Mucosa of stomach (tissue), 1 donor: Measurements from ENCODE around the gene IDH3A.

ENCODE experiments used
- H3K27me3 ChIP-seq: one replicate; pipeline ENCODE4 v1.7.0; 2013; ENCODE audit warnings: mild to moderate bottlenecking, low read length; ENCODE audit not compliant: control insufficient read depth, insufficient read depth
- H3K36me3 ChIP-seq: one replicate; pipeline ENCODE4 v1.7.0; 2013; ENCODE audit warnings: low read length; ENCODE audit not compliant: control insufficient read depth, insufficient read depth
- H3K4me1 ChIP-seq: one replicate; pipeline ENCODE4 v1.7.0; 2013; ENCODE audit warnings: mild to moderate bottlenecking, low read length; ENCODE audit not compliant: control insufficient read depth, insufficient read depth
- H3K4me3 ChIP-seq: one replicate; pipeline ENCODE4 v1.7.0; 2013; ENCODE audit warnings: low read length
- H3K9ac ChIP-seq: one replicate; pipeline ENCODE4 v1.7.0; 2013; ENCODE audit warnings: mild to moderate bottlenecking, low read length, moderate library complexity
- H3K9me3 ChIP-seq: one replicate; pipeline ENCODE4 v1.7.0; 2013; ENCODE audit warnings: mild to moderate bottlenecking, low read length, moderate library complexity; ENCODE audit not compliant: control insufficient read depth
- donor health status: Pancreatic carcinoma.

Gene IDH3A

DNA sequence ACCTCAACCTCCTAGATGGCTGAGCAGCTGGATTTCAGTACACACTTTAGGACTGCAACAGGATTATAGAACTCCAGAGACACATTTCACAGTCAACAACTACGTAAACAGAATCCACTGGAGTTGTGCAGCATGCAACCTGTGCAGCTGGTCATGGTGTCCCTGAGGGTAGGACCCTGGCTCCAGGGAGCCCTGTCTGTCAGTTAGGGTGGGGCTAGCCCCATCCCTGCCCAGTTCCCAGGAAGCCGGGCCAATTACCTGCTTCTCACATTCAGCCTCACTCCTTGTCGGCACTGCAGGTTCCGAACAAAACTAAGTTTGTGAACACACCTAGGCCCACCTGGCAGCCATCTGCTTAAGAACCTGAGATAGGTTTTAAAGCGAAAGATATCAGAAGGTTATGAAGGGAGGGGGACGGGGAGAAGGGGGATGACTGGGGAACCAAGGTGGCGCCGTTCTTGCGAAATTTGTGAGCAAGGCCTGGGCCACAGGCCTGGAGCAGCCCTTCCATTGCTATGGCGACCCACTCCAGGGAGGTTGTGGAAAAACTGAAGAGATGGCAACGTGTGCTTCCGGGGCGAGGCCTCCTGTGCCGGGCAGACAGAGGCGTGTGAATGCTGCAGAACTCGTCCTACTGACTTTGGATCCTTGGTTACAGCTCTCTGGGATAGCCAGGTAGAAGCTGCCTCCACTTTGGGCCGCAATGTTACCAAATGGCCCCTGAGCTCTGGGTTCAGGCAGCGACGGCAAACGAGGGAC is 59.9 kb downstream of the IDH3A start:
- Histone ChIP-seq H3K9me3 (no peaks in the 10 kb centered on the region), H3K4me3 (no peak overlapping the region), H3K4me1 (peaks cover 51% of the 10 kb centered on the region), H3K27me3 (peaks cover 3% of the 10 kb centered on the region), H3K36me3 (no peaks in the 10 kb centered on the region), H3K9ac (no peak overlapping the region)

DNA sequence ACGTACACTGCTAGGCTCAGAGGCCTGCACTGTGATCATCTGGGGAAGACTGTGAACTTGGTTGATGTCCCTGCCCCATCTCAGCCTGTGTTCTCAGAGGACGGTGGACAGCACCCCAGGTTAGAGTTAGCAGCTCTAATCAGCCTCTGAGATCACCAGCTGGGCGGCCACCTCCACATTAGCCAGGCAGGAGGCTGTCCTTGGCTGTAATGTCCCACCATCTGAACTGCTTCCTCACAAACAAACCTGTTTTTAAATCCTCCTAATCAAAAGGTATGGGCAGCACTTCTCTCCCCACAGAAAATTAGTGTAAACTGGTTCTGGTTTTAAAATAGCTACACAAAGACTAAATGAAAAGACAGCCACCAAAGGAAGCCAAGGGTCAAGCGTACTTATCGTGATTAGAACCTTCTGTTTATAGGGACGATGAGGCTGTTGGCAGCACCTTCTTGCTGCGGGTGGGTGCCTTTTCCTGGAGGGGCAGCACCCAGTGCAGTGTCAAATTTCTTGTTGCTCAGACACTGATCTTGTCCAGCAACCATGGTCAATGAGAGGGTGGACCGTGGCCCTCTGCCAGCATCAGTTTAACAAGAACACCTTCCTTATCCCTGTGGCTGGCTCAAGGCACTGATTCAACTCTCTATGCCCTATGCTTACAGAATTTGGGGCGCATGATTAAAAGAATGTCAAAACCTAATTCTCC is 60.6 kb downstream of the IDH3A start:
- peaks cover 49% of the 10 kb centered on the region for H3K4me1 ChIP-seq
- H3K9me3 ChIP-seq: no peaks in the 10 kb centered on the region
- no peaks in the 10 kb centered on the region for H3K36me3 ChIP-seq
- H3K27me3 ChIP-seq: peaks cover 3% of the 10 kb centered on the region
- H3K4me3 ChIP-seq: no peak overlapping the region
- no peak overlapping the region for H3K9ac ChIP-seq

DNA sequence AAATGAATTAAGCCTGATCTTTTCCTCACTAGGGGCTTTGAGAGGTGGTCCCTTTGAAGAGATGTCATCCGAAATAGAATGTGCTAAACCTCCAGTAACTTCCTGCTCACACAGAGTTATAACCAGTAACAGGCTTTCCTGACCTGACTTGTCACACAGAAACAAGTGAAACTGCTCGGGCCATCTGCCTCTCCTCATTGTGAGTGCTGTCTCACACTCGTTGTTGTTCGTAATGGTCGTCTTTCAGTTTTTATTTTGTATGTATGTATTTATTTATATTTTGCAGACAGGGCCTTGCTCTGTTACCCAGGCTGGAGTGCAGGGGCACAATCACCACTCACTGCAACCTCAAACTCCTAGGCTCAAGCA is 61.2 kb downstream of the IDH3A start:
- no peaks in the 10 kb centered on the region for H3K36me3 ChIP-seq
- H3K9ac ChIP-seq: no peak overlapping the region
- no peaks in the 10 kb centered on the region for H3K9me3 ChIP-seq
- H3K4me1 ChIP-seq: peaks cover 46% of the 10 kb centered on the region
- H3K27me3 ChIP-seq: peaks cover 3% of the 10 kb centered on the region
- no peak overlapping the region for H3K4me3 ChIP-seq

DNA sequence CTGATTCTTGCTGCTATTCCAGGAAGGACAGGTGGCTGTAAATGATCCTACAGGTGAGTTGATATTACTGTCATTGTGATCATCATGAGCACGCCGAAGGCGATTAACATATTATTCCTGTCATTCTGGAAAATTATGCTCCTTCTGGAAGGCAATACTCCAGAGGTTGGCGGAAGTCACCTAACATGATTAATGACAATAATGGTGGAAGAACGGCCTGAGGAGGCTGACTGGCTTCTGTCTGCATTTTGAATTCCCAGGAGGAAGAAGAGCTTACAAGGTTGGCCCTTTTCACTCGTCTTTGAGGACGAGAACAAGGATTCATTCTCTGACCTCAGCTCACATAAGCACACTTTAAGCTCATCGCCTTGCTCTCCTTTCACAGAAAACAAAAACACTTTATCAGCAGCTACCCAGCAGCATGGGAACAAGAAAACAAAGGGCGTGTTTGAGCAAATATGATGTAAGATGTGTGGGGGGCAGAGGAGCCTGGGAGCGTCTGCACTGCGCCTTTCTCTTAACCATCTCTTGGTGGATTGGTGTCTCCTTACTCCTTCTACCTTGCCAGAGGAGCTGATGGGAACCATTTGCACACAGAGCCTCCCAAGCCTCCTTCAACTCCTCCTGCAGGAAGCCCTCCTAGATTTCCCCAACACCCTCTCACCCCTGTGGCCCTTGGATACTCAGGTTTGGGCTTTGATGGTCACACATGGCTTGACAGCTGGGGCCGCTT is 62.2 kb downstream of the IDH3A start:
- no peak overlapping the region for H3K9ac ChIP-seq
- peaks cover 3% of the 10 kb centered on the region for H3K27me3 ChIP-seq
- peaks cover 53% of the 10 kb centered on the region for H3K4me1 ChIP-seq
- H3K4me3 ChIP-seq: no peak overlapping the region
- no peaks in the 10 kb centered on the region for H3K36me3 ChIP-seq
- H3K9me3 ChIP-seq: no peaks in the 10 kb centered on the region

DNA sequence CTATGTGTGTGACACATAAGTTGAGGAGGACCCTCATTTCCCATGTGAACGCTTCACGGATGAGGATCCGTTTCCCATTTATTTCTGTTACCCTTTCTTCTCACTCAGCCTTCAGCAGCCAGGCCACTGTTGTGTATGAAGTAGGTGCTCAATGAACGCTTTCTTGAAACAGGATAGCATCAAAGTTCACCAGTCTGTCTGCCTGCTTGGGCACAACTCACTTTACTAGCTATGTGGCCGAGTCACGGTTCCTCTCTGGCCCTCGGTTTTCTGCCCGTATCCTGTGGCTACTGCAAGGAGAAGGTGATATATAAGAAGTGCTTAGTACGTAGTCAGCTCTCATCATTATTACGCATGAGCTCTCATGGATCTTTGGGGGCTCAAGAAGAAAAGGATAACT is 62.8 kb downstream of the IDH3A start:
- no peaks in the 10 kb centered on the region for H3K9me3 ChIP-seq
- peaks cover 3% of the 10 kb centered on the region for H3K27me3 ChIP-seq
- H3K9ac ChIP-seq: no peak overlapping the region
- H3K36me3 ChIP-seq: no peaks in the 10 kb centered on the region
- H3K4me1 ChIP-seq: peaks cover 60% of the 10 kb centered on the region
- no peak overlapping the region for H3K4me3 ChIP-seq

DNA sequence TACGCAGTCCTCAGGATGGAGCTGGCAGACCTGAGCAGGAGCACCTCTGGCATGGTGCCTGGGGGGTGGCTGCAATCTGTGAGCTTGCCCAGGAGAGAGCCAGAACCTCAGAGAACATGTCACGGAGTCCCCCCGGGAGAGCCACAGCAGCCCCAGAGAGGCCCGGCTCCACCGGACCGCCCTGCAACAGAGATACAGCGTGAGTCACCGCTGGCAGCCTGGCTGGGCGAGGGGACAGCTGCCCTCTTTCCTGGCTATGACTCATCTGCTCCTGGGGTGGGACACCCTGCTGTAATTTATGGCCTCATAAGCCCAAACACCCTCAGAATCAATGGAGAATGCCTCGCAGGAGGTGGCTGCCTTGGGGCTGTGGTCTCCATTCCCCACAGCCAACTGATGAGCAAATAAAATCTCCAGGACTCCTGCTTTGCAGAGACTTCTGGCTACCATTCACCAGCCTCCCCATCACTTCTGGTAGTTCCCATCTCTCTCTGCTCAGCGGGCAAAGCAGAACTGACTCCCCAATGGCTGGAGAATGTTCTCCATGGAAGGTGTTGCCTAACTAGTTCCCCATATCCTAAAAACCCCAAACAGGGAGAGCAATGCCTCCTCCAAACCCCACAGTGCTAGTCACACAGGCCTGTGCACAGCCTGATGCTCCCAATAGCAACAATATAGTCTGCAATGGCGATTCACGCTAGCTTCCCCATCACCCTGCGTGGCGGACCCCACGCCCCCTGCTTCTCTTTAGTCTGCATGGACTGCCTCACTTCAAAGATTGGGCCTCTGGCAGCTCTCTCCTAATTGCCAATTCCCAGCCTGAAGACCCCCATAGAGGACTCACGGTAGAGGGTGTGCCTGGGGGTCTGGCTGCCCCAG is 63.6 kb downstream of the IDH3A start:
- H3K4me3 ChIP-seq: no peak overlapping the region
- H3K27me3 ChIP-seq: peaks cover 3% of the 10 kb centered on the region
- H3K36me3 ChIP-seq: no peaks in the 10 kb centered on the region
- H3K4me1 ChIP-seq: peaks cover 64% of the 10 kb centered on the region
- H3K9ac ChIP-seq: peak overlapping the region; percentile 0
- H3K9me3 ChIP-seq: no peaks in the 10 kb centered on the region

DNA sequence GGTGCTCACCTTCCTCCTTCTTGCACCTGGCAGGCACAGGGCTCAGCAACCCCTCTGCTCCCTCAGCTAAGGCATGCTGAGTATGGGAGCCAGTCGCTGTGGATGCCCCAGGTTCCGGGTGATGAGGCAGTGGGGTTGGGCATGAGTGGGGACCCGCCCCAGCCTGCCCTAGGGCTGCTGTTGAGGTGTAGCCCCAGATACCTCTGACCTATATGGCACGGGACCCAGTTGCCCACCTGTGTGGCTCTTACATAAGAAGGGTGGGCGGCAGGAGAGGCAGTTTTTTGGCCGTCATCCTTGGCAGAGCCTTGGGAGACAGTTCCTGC is 64.2 kb downstream of the IDH3A start:
- H3K4me3 ChIP-seq: no peak overlapping the region
- no peak overlapping the region for H3K9ac ChIP-seq
- H3K9me3 ChIP-seq: no peaks in the 10 kb centered on the region
- H3K4me1 ChIP-seq: peaks cover 64% of the 10 kb centered on the region
- H3K36me3 ChIP-seq: no peaks in the 10 kb centered on the region
- H3K27me3 ChIP-seq: peaks cover 3% of the 10 kb centered on the region

DNA sequence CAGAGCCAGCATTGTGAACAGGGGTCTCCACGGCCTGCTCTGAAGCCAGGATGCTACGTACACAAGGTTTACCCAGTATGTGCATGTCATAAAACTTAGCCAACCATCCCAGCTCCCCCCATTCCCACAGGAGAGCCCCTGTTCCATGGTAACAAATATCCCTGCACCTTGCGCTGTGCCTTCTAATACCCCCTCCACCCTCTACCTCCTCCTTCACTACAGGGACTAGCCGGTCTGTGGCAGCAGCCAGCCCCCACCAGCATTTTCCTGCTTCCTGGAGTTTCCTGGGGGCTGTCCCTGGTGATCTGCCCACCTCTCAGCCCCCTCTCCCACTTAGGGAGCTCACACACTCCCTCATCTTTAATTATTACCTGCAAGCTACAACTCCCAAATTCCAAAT is 64.8 kb downstream of the IDH3A start:
- H3K36me3 ChIP-seq: no peaks in the 10 kb centered on the region
- H3K9me3 ChIP-seq: no peaks in the 10 kb centered on the region
- H3K27me3 ChIP-seq: peaks cover 3% of the 10 kb centered on the region
- peaks cover 62% of the 10 kb centered on the region for H3K4me1 ChIP-seq
- no peak overlapping the region for H3K9ac ChIP-seq
- H3K4me3 ChIP-seq: no peak overlapping the region

DNA sequence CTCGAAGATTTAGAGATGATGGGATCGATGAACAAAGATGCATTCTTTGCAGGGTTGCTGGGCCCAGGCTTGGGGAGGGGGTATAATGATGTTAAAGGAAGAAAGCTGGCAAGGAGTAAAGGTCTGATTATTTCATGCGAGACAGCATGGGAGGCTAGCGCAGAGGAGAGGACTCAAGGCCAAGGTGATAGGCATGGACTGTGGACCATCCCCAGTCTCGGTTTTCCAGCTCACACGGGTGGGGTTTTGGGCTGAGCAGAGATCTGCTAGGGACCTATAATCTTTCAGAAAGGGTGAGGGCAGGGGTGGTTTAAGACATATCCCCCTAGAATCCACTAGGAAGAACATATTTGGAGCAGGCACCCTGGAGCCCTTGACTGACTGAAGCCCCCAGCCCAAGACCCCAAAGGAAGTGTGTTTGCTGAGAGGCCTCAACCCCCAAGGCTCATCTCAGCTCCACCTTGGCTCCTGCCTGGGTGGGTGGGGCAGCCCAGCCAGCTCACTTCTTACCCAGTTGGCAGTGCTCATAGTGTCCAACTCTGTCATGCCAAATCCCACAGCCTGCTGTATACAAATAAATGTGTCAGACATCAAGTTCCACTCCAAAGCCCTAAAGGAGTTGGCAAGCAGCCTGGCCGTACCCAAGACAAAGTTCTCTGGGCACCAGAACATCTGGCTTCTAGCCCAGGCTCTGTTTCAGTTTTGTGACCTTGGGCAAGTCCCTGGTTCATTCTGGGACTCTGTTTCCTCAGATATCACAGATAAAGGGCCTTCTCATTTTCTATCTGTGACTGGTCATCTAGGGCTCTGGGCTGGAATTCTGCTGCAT is 67.3 kb downstream of the IDH3A start:
- peaks cover 39% of the 10 kb centered on the region for H3K4me1 ChIP-seq
- H3K4me3 ChIP-seq: no peak overlapping the region
- H3K36me3 ChIP-seq: no peaks in the 10 kb centered on the region
- no peak overlapping the region for H3K9ac ChIP-seq
- H3K9me3 ChIP-seq: no peaks in the 10 kb centered on the region
- H3K27me3 ChIP-seq: peaks cover 3% of the 10 kb centered on the region

DNA sequence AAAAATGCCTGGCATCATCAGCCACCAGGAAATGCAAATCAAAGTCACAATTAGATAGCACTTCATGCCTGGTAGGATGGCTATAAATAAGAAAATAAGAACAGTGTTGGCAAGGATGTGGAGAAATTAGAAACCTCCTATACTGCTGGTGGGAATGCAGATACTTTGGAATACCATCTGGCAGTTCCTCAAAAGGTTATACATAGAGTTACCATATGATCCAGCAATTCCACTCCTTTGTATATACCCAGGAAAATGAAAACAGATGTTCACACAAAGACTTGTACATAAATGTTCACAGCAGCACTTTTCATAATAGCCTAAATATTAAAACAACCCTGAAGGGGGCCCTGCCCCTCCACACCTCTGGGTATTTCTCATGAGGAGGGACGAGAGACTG is 71.6 kb downstream of the IDH3A start:
- H3K27me3 ChIP-seq: no peaks in the 10 kb centered on the region

More for the DNA sequence above, 71.6 kb downstream of the IDH3A start:
- Histone ChIP-seq H3K36me3 (no peaks in the 10 kb centered on the region), H3K9me3 (no peaks in the 10 kb centered on the region), H3K9ac (no peak overlapping the region), H3K4me3 (no peak overlapping the region), H3K4me1 (peaks cover 17% of the 10 kb centered on the region)
